A549 (cell line): ENCODE measurements around the gene TESMIN. TPM values are rescaled to one million over a fixed set of nuclear protein-coding genes. Genes with fewer than 3 reads are reported as not detected.

Source experiments
- ATAC-seq, 2 experiments: fragments of 200-7000 bp in 1 of 2; fragments of >200 bp in 1 of 2; cut with Nextera tagmentation in 1 of 2; cut with Tn5 transposase in 1 of 2; 3 replicates each; pipeline versions ENCODE4 v1.8.0 to v1.9.1; 2018 to 2020; ENCODE audit warnings: mild to moderate bottlenecking in 1 of 2, moderate library complexity in 1 of 2
- CTCF ChIA-PET: fragments of 300-600 bp; sonication (Branson Sonifier 250); formaldehyde crosslinking; extraction: SDS; loops from one replicate; lab custom pipeline; 2021; ENCODE audit warnings: antibody characterized with exemption, inconsistent platforms; lab: Yijun Ruan, JAX
- POLR2A ChIA-PET: fragments of 350-600 bp; formaldehyde crosslinking; extraction: SDS; loops from one replicate; lab custom pipeline; 2021; ENCODE audit warnings: antibody characterized with exemption, inconsistent platforms; lab: Yijun Ruan, JAX
- DNase-seq, 2 experiments: peaks; one replicate each; pipeline versions ENCODE4 v3.0.0 to v3.0.0-alpha.2; 2011 to 2016; ENCODE audit warnings: low read depth in 1 of 2, low spot score in 1 of 2
- FAIRE-seq: peaks from 2 replicates; lab custom pipeline; 2011; peaks lifted over from hg19 to GRCh38; lab: Jason Lieb, UNC
- H3K27ac ChIP-seq, 2 experiments: fragments of >200 bp; sonication (Bioruptor Twin); formaldehyde crosslinking; 3 replicates each; pipeline ENCODE4 v1.5.1; 2016 to 2017
- H3K4me1 ChIP-seq: fragments of >200 bp; sonication (Bioruptor Twin); formaldehyde crosslinking; 3 replicates; pipeline ENCODE4 v1.6.1; 2016
- H3K4me2 ChIP-seq: fragments of >200 bp; sonication (Bioruptor Twin); formaldehyde crosslinking; 3 replicates; pipeline ENCODE4 v1.6.1; 2016
- H3K4me3 ChIP-seq: fragments of >200 bp; sonication (Bioruptor Twin); formaldehyde crosslinking; 3 replicates; pipeline ENCODE4 v1.5.1; 2016
- H3K9me3 ChIP-seq: fragments of >200 bp; sonication (Bioruptor Twin); formaldehyde crosslinking; 3 replicates; pipeline ENCODE4 v1.6.1; 2016
- BHLHE40 ChIP-seq: IDR thresholded peaks from 2 replicates; pipeline ENCODE4 v1.6.1; 2012; ENCODE audit warnings: low read depth, low read length, inconsistent platforms
- CBX8 ChIP-seq: fragments of 200-600 bp; sonication (generic); IDR thresholded peaks from 2 replicates; pipeline ENCODE4 v1.6.1; 2016
- CEBPB ChIP-seq, 2 experiments: fragments of >200 bp in 1 of 2; sonication (Bioruptor Twin) in 1 of 2; formaldehyde crosslinking in 1 of 2; IDR thresholded peaks; 2 replicates each; pipeline ENCODE4 v1.6.1; 2012 to 2016
- CHD4 ChIP-seq: fragments of 200-600 bp; sonication (generic); IDR thresholded peaks from 2 replicates; pipeline ENCODE4 v1.6.1; 2016; ENCODE audit warnings: antibody characterized with exemption, mild to moderate bottlenecking, borderline replicate concordance
- EHF ChIP-seq: fragments of 250-450 bp; sonication (Bioruptor Pico); IDR thresholded peaks from 2 replicates; pipeline ENCODE4 v1.5.0; 2020; ENCODE audit warnings: mild to moderate bottlenecking
- ELK1 ChIP-seq: fragments of 150-350 bp; IDR thresholded peaks from 2 replicates; pipeline ENCODE4 v1.6.1; 2014; ENCODE audit warnings: low read depth, mild to moderate bottlenecking, low read length
- HES2 ChIP-seq: fragments of >200 bp; sonication (Bioruptor Twin); formaldehyde crosslinking; IDR thresholded peaks from 2 replicates; pipeline ENCODE4 v1.6.1; 2016
- HEYL ChIP-seq: fragments of 250-450 bp; sonication (Bioruptor Pico); IDR thresholded peaks from 2 replicates; pipeline ENCODE4 v1.8.0; 2021; ENCODE audit warnings: mild to moderate bottlenecking, moderate library complexity
- HMGXB4 ChIP-seq: fragments of 250-450 bp; sonication (Bioruptor Pico); IDR thresholded peaks from 2 replicates; pipeline ENCODE4 v1.5.0; 2021; ENCODE audit warnings: mild to moderate bottlenecking, moderate library complexity, borderline replicate concordance
- HOXA7 ChIP-seq: fragments of 250-450 bp; sonication (Bioruptor Pico); IDR thresholded peaks from 2 replicates; pipeline ENCODE4 v1.5.0; 2020; ENCODE audit warnings: mild to moderate bottlenecking, moderate library complexity
- HOXB13 ChIP-seq: fragments of 250-450 bp; sonication (Bioruptor Pico); IDR thresholded peaks from 2 replicates; pipeline ENCODE4 v1.5.0; 2020; ENCODE audit warnings: low read depth, mild to moderate bottlenecking, moderate library complexity
- KDM1A ChIP-seq: fragments of 200-600 bp; sonication (generic); IDR thresholded peaks from 2 replicates; pipeline ENCODE4 v1.6.1; 2016; ENCODE audit warnings: low read depth, mild to moderate bottlenecking
- MAX ChIP-seq: IDR thresholded peaks from 2 replicates; pipeline ENCODE4 v1.6.1; 2012
- MAZ ChIP-seq: fragments of 150-350 bp; IDR thresholded peaks from 2 replicates; pipeline ENCODE4 v1.6.1; 2014; ENCODE audit warnings: antibody characterized with exemption, low read depth, low read length, borderline replicate concordance
- POLR2A ChIP-seq: IDR thresholded peaks from 2 replicates; pipeline ENCODE4 v1.6.1; 2012; ENCODE audit warnings: mild to moderate bottlenecking, low read length
- RAD21 ChIP-seq, 2 experiments: fragments of >200 bp in 1 of 2; sonication (Bioruptor Twin) in 1 of 2; formaldehyde crosslinking in 1 of 2; IDR thresholded peaks in 1 of 2; conservative IDR thresholded peaks in 1 of 2; 2 replicates in 1 of 2; 3 replicates in 1 of 2; pipeline ENCODE4 v1.6.1; 2012 to 2018; ENCODE audit warnings: inconsistent platforms in 1 of 2
- RARB ChIP-seq: fragments of 250-450 bp; sonication (Bioruptor Pico); IDR thresholded peaks from 2 replicates; pipeline ENCODE4 v1.8.0; 2021; ENCODE audit warnings: mild to moderate bottlenecking, moderate library complexity
- RCOR1 ChIP-seq: fragments of 150-350 bp; IDR thresholded peaks from 2 replicates; pipeline ENCODE4 v1.6.1; 2014; ENCODE audit warnings: antibody characterized with exemption, low read length, low read depth
- REST ChIP-seq: fragments of 200-600 bp; sonication (generic); IDR thresholded peaks from 2 replicates; pipeline ENCODE4 v1.6.1; 2016; ENCODE audit warnings: antibody characterized with exemption, mild to moderate bottlenecking, moderate library complexity
- RNF2 ChIP-seq: fragments of 200-600 bp; sonication (generic); IDR thresholded peaks from 2 replicates; pipeline ENCODE4 v1.6.1; 2016; ENCODE audit warnings: low read depth, mild to moderate bottlenecking, antibody characterized with exemption, moderate library complexity, borderline replicate concordance
- SREBF2 ChIP-seq: fragments of 450-650 bp; IDR thresholded peaks from 2 replicates; pipeline ENCODE4 v1.6.1; 2014; ENCODE audit warnings: mild to moderate bottlenecking, moderate library complexity
- TFCP2L1 ChIP-seq: fragments of 250-450 bp; sonication (Bioruptor Pico); IDR thresholded peaks from 2 replicates; pipeline ENCODE4 v1.5.0; 2021; ENCODE audit warnings: mild to moderate bottlenecking
- USF2 ChIP-seq: fragments of 450-650 bp; IDR thresholded peaks from 2 replicates; pipeline ENCODE4 v1.6.1; 2014; ENCODE audit warnings: antibody characterized with exemption
- WGBS: methylation state at CpG from one replicate; pipeline ENCODE4 v1.1.6; 2017; ENCODE audit errors: missing lambda C conversion rate; 5-methylcytosine and 5-hydroxymethylcytosine counted together
- polyA plus RNA-seq, 4 experiments: library from polyadenylated mRNA; depleted of rRNA in 3 of 4; stranded (reverse); fragments of >200 nt; fragmentation: RNase III in 1 of 4; extraction: RNeasy Plus Mini Kit Qiagen cat#74134 plus additional on column Dnase treatment in 1 of 4; gene quantifications; 2 replicates in 3 of 4; 3 replicates in 1 of 4; pipeline ENCODE4 v1.2.3, GENCODE V29; 2011 to 2017

Gene TESMIN
- polyA plus RNA-seq, 2 of the 4 experiments (the other 2 are of a cell fraction): 4.5 to 5.2 TPM

- peaks cover 13% of the 10 kb centered on the region for H3K4me1 ChIP-seq
- CTCF ChIA-PET: interaction anchor here (1.0 kb wide), 1 partner anchor 44 kb away, joined by 3 read pairs; no protein-coding TSS in a partner anchor
- TF ChIP-seq KDM1A (no peak), TFCP2L1 (no peak), BHLHE40 (no peak), ELK1 (no peak), HEYL (CRISPR knock-in tag) (no peak), CBX8 (no peak), HOXB13 (CRISPR knock-in tag) (no peak), SREBF2 (no peak), POLR2A (no peak), REST (no peak)
- TF ChIP-seq, all 56 proteins: peak for 0
- ATAC-seq (no peak), FAIRE-seq (no peak), DNase-seq (no peak)
- Histone ChIP-seq H3K4me3 (no peak overlapping the region), H3K4me2 (no peak overlapping the region), H3K27ac (no peak overlapping the region), H3K9me3 (peaks cover 8% of the 10 kb centered on the region; the same call in 2 of the 3 replicates)
- POLR2A ChIA-PET: no interaction called here
- WGBS: 69% methylated on average over 6 of the region's 6 CpGs
These were observed 77.9 kb downstream of the TESMIN start for GRCh38 chr11:68673306-68673945.

- no peak for DNase-seq
- H3K4me2 ChIP-seq: no peak overlapping the region
- WGBS: 80% methylated on average over 21 of the region's 33 CpGs
- ATAC-seq: no peak
- ChIA-PET POLR2A (no interaction called here), CTCF (interaction anchor here (2.0 kb wide), 1 partner anchor 23 kb away, joined by 5 read pairs; no protein-coding TSS in a partner anchor)
- no peak for TF ChIP-seq REST
- TF ChIP-seq CEBPB (IDR thresholded peaks at IDR 0.05): no peak
- no peak for TF ChIP-seq EHF
- TF ChIP-seq USF2: no peak
- no peak for TF ChIP-seq MAZ
- TF ChIP-seq MAX: no peak
- TF ChIP-seq RNF2: no peak
- TF ChIP-seq HOXA7: no peak
- TF ChIP-seq HMGXB4 (CRISPR knock-in tag): no peak
- TF ChIP-seq CHD4: no peak
- no peak for TF ChIP-seq TFCP2L1
- TF ChIP-seq RAD21 (conservative IDR thresholded peaks at IDR 0.05 in 1 of 2, IDR thresholded peaks at IDR 0.05 in 1 of 2): no peak
- TF ChIP-seq RARB (CRISPR knock-in tag): no peak
- TF ChIP-seq RCOR1: no peak
- no peak for TF ChIP-seq HES2
- H3K27ac ChIP-seq: no peak overlapping the region
- H3K4me3 ChIP-seq: no peak overlapping the region
- FAIRE-seq: no peak
- peaks cover 8% of the 10 kb centered on the region; the same call in 2 of the 3 replicates for H3K9me3 ChIP-seq
- no peaks in the 10 kb centered on the region for H3K4me1 ChIP-seq
These were observed 80.9 kb downstream of the TESMIN start for GRCh38 chr11:68670208-68670992.
